BJ (cell line): ENCODE measurements around the gene PARP12. TPM values are rescaled to one million over a fixed set of nuclear protein-coding genes. Genes with fewer than 3 reads are reported as not detected.

Source experiments
- CTCF ChIA-PET: fragments of 350-600 bp; formaldehyde crosslinking; extraction: SDS; loops from one replicate; lab custom pipeline; 2021; ENCODE audit warnings: antibody characterized with exemption, inconsistent platforms; lab: Yijun Ruan, JAX
- POLR2A ChIA-PET: fragments of 300-600 bp; sonication (Branson Sonifier 250); formaldehyde crosslinking; extraction: SDS; loops from one replicate; lab custom pipeline; 2021; ENCODE audit warnings: antibody characterized with exemption; lab: Charles Lee
- DNase-seq: peaks from one replicate; pipeline ENCODE4 v3.0.0-alpha.2; 2011; ENCODE audit warnings: low read depth
- H3K27me3 ChIP-seq: 2 replicates; pipeline ENCODE4 v1.6.0; 2011; ENCODE audit warnings: low read length; ENCODE audit not compliant: control insufficient read depth, insufficient read depth
- H3K36me3 ChIP-seq: 2 replicates; pipeline ENCODE4 v1.5.1; 2011; ENCODE audit warnings: low read length; ENCODE audit not compliant: control insufficient read depth, insufficient read depth
- H3K4me3 ChIP-seq: 2 replicates; pipeline ENCODE4 v1.5.1; 2011; ENCODE audit warnings: low read depth, mild to moderate bottlenecking, control low read depth, low read length
- polyA plus RNA-seq: library from polyadenylated mRNA; depleted of rRNA; stranded (reverse); fragments of >200 nt; gene quantifications from 2 replicates; pipeline ENCODE4 v1.2.3, GENCODE V29; 2011
- TF ChIP-seq, protein P1 (sequence below): IDR thresholded peaks from 2 replicates; pipeline ENCODE4 v1.5.1; 2011; ENCODE audit warnings: low read depth, mild to moderate bottlenecking, control low read depth, inconsistent platforms, low read length, moderate library complexity; ENCODE audit not compliant: insufficient read depth

Gene PARP12
- polyA plus RNA-seq, 1 experiment = 21.2 TPM

DNA sequence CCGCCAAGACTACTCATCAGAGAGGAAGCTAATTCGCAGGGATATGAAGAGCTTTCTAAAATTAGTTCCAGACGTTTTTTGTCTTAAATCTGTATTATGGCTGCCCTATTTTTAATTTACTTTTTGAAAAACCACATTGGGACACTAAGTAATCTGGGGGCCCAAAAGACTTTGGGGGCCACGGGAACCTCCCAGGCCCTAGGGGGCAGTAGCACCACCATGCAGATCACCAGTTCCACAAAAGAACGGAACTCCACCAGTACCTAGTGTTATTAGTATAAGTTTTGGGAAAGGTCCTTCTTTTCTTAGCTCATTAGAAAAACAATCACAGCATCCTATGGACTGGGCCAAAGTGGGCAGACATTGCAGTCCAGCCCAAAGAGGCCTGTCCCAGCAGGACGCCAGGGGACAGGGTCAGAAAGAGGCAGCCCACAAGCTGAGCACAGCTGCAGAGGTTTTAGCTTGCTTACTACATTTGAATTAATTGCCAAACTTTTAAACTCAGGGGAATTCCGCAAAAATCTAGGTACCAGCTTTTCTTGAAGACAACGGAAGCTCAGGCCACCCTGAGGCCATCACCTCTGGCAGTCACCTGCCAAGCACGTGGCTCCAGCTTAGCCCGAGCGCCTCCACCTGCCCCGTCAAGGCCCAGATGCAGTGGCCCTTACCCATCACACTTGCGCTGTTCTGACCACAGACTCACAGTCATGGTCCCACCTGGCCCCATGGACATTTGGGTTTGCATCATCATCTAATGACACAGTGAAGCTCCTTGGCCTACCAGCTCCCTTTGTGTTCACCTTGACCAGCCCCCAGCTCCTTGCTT, 74.8 kb downstream of the PARP12 start:
- no peak overlapping the region for H3K4me3 ChIP-seq
- ChIA-PET POLR2A (no interaction called here), CTCF (interaction anchor here (1.2 to 1.9 kb wide), 4 partner anchors 11 to 488 kb away, joined by 3 to 8 read pairs (median 4); no protein-coding TSS in a partner anchor)
- no peaks in the 10 kb centered on the region for H3K36me3 ChIP-seq
- peaks cover 3% of the 10 kb centered on the region; the same call in 1 of the 2 replicates for H3K27me3 ChIP-seq
- no peak for DNase-seq
- TF ChIP-seq, protein P1, sequence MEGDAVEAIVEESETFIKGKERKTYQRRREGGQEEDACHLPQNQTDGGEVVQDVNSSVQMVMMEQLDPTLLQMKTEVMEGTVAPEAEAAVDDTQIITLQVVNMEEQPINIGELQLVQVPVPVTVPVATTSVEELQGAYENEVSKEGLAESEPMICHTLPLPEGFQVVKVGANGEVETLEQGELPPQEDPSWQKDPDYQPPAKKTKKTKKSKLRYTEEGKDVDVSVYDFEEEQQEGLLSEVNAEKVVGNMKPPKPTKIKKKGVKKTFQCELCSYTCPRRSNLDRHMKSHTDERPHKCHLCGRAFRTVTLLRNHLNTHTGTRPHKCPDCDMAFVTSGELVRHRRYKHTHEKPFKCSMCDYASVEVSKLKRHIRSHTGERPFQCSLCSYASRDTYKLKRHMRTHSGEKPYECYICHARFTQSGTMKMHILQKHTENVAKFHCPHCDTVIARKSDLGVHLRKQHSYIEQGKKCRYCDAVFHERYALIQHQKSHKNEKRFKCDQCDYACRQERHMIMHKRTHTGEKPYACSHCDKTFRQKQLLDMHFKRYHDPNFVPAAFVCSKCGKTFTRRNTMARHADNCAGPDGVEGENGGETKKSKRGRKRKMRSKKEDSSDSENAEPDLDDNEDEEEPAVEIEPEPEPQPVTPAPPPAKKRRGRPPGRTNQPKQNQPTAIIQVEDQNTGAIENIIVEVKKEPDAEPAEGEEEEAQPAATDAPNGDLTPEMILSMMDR = no peak

DNA sequence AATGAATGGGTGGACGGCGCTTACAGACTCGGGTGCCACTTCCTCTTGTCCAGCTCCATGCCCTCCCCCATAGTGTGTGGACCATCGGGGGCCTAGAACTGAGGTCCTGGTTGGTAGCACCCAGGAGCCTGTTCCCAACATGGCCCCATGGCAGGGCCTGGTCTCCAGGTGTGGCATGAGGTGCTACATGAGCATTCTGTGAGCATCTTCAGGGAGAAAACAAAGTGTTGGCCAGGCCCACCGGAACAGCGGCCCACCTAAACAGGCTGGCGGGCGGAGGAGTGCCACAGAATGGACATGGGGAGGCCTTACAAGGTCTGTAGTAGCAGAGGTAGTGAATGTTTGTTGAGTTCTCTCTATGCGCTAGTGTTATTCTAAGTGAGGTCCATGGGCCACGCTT, 76.9 kb downstream of the PARP12 start:
- DNase-seq = no peak
- ChIA-PET POLR2A (no interaction called here), CTCF (interaction anchor here (1.2 kb wide), 1 partner anchor 12 kb away, joined by 5 read pairs; no protein-coding TSS in a partner anchor)
- peaks cover 5% of the 10 kb centered on the region; the same call in 1 of the 2 replicates for H3K27me3 ChIP-seq
- no peak overlapping the region for H3K4me3 ChIP-seq
- TF ChIP-seq, protein P1 = no peak
- no peaks in the 10 kb centered on the region for H3K36me3 ChIP-seq

DNA sequence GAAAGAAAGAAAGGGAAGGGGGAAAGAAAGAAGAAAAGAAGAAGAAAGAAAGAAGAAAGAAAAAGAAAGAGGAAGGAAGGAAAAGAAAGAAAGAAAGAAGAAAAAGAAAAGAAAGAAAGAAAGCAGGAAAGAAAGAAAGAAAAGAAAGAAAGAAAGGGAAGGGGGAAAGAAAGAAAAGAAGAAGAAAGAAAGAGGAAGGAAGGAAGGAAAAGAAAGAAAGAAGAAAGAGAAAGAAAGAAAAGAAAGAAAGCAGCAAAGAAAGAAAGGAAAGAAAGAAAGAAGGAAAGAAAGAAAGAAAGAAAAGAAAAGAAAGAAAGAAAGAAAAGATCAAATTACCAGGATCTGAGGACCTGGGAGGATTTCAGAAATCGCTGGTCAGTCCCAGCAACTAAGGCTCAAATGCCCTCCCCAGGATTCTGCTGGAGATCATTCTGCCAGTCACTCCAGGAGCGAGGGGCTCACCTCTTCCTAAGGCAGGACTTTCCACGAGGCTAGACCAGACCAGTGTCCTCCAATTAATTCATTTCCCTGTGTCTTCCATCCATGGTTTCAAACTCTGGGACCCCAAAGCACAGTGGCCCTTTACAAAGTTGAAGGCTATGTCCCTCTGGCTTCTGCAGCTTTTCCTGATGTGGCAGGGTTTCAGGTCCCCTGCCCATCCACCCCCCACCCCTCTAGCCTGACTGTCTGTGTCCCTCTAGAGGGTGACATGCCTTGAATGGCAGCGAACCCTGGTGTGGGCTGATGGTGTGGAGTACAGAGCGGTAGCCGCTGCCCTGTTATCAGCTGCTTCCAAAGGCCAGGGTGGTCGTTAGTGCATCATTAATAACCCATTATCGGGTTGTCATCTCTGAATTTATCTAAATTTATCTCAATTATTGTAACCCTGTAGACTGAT, 77.9 kb downstream of the PARP12 start:
- Histone ChIP-seq H3K36me3 (no peaks in the 10 kb centered on the region), H3K4me3 (no peak overlapping the region), H3K27me3 (peaks cover 5% of the 10 kb centered on the region)
- ChIA-PET CTCF (interaction anchor here (1.2 kb wide), 1 partner anchor 13 kb away, joined by 5 read pairs; no protein-coding TSS in a partner anchor), POLR2A (no interaction called here)
- TF ChIP-seq, protein P1 = no peak
- no peak for DNase-seq

DNA sequence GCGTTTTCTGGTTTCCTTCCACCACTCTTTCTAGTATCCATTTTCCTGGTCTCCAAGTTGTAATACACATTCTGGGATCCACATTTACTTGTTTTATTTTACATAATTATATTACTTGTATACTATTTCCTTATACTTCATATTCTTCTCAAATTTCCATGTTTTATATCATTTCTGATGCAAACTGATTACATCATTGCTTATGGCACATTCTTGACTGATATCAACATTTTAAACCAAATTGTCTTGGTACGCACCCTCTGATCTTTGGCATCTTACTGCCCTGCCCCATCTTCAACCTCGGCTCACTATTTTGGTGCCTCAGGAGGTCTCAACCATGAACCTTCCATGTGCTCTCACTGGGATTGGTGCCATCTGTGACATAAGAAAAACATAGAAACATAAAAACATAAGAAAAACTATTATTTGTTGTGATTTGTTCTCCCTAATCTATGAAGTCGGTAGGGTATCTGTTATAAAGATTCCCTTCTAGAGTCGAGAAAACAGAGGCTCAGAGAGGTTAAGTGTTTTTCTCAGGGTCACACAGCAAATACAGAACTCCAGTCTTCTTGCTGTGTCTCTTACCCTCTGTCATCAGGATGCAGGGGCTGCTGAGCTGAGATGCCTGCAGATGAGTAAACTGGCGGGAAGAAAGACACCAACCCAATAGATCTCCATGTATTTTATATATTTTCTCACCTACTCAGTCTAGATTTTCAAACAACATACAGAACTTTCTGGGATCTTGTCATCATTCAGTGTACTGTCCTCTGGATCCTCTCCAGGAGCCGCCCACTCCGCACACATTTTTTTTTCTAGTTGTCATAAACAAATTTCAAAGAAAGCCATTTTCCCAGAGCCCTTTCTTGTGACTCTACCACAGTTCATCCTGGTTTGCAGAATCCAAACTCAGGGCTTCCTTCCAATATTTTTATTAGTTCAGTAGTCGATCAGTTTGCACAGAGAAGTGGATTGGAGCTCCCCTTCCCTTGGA, 79.5 kb downstream of the PARP12 start:
- peaks cover 5% of the 10 kb centered on the region for H3K27me3 ChIP-seq
- H3K36me3 ChIP-seq = no peaks in the 10 kb centered on the region
- ChIA-PET CTCF (interaction anchor here (0.6 to 0.9 kb wide), 2 partner anchors 9 to 212 kb away, joined by 3 read pairs; no protein-coding TSS in a partner anchor), POLR2A (interaction anchor here (0.5 kb wide), 1 partner anchor 260 kb away, joined by 8 read pairs; no protein-coding TSS in a partner anchor)
- H3K4me3 ChIP-seq = no peak overlapping the region
- TF ChIP-seq, protein P1 = no peak
- DNase-seq = no peak
